Body of pancreas (tissue), 4 donors: ENCODE measurements around the gene PTPRD.

Source experiments
- POLR2A ChIP-seq, 3 donors: fragments of 450-650 bp; IDR thresholded peaks; one replicate each; pipeline ENCODE4 v1.6.1; 2016; ENCODE audit warnings: antibody characterized with exemption in 3 of 3, mild to moderate bottlenecking in 2 of 3
- TF ChIP-seq, protein P1 (sequence below), 7 experiments: fragments of 450-650 bp in 4 of 7; fragments of 200-600 bp in 3 of 7; sonication (generic) in 3 of 7; IDR thresholded peaks; one replicate each; pipeline ENCODE4 v1.5.1; 2016 to 2019; ENCODE audit warnings: antibody characterized with exemption in 7 of 7

DNA sequence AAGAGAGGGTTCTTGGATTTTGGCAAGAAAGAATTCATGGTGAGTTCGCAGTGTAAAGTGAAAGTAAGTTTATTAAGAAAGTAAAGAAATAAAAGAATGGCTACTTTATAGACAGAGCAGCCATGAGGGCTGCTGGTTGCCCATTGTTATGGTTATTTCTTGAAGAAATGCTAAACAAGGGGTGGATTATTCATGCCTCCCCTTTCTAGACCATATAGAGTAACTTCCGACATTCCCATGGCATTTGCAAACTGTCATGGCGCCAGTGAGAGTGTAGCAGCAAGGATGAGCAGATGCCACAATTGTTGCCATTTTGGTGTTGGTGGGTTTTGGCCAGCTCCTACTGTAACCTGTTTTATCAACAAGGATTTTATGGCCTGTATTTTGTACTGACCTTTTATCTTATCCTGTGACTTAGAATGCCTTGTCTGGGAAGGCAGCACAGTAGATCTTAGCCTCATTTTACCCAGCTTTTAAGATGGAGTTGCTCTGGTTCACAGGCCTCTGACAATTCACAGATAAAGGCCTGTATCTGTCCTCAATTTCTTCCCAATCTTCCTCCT lies 1787.1 kb downstream of the PTPRD start:
- TF ChIP-seq, protein P1, sequence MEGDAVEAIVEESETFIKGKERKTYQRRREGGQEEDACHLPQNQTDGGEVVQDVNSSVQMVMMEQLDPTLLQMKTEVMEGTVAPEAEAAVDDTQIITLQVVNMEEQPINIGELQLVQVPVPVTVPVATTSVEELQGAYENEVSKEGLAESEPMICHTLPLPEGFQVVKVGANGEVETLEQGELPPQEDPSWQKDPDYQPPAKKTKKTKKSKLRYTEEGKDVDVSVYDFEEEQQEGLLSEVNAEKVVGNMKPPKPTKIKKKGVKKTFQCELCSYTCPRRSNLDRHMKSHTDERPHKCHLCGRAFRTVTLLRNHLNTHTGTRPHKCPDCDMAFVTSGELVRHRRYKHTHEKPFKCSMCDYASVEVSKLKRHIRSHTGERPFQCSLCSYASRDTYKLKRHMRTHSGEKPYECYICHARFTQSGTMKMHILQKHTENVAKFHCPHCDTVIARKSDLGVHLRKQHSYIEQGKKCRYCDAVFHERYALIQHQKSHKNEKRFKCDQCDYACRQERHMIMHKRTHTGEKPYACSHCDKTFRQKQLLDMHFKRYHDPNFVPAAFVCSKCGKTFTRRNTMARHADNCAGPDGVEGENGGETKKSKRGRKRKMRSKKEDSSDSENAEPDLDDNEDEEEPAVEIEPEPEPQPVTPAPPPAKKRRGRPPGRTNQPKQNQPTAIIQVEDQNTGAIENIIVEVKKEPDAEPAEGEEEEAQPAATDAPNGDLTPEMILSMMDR (IDR thresholded peaks at IDR 0.05) = no peak
- no peak for TF ChIP-seq POLR2A (IDR thresholded peaks at IDR 0.05)
